Keratinocyte (primary cell): ENCODE results near the gene ATP13A3.

ENCODE experiments used
- EZH2 ChIP-seq: IDR thresholded peaks from one replicate; pipeline ENCODE4 v1.6.1; 2012; ENCODE audit warnings: inconsistent platforms, mild to moderate bottlenecking, low read length, moderate library complexity
- TF ChIP-seq, protein P1 (sequence below), 3 experiments: IDR thresholded peaks in 1 of 3; conservative IDR thresholded peaks in 1 of 3; optimal IDR thresholded peaks in 1 of 3; 2 replicates in 2 of 3; 3 replicates in 1 of 3; pipeline versions ENCODE3 to v1.5.1; 2011; ENCODE audit warnings: low read length in 3 of 3, mild to moderate bottlenecking in 3 of 3, moderate library complexity in 2 of 3, control low read depth in 1 of 3, inconsistent platforms in 1 of 3; ENCODE audit not compliant: insufficient read depth in 2 of 3; ENCODE audit errors: extremely low read depth in 1 of 3

- TF ChIP-seq, protein P1, sequence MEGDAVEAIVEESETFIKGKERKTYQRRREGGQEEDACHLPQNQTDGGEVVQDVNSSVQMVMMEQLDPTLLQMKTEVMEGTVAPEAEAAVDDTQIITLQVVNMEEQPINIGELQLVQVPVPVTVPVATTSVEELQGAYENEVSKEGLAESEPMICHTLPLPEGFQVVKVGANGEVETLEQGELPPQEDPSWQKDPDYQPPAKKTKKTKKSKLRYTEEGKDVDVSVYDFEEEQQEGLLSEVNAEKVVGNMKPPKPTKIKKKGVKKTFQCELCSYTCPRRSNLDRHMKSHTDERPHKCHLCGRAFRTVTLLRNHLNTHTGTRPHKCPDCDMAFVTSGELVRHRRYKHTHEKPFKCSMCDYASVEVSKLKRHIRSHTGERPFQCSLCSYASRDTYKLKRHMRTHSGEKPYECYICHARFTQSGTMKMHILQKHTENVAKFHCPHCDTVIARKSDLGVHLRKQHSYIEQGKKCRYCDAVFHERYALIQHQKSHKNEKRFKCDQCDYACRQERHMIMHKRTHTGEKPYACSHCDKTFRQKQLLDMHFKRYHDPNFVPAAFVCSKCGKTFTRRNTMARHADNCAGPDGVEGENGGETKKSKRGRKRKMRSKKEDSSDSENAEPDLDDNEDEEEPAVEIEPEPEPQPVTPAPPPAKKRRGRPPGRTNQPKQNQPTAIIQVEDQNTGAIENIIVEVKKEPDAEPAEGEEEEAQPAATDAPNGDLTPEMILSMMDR (optimal IDR thresholded peaks at IDR 0.05 in 1 of 3, IDR thresholded peaks at IDR 0.05 in 1 of 3, conservative IDR thresholded peaks at IDR 0.05 in 1 of 3; ENCODE audit: extremely low read depth in 1 of 3, insufficient read depth in 2 of 3, low read length in 3 of 3) = no peak
- no peak for TF ChIP-seq EZH2
These were observed 1.4 kb upstream of the ATP13A3 start for GRCh38 chr3:194488055-194488742.
